HPDE6-E6E7 (cell line): ENCODE data around the gene LDHD.
A peak's percentile ranks its signal among the peaks of the same experiment; 100 is the strongest.
"Not testable (repeated sequence)": the region's sequence is repeated elsewhere in the genome, so short reads cannot be mapped to it uniquely, and the experiment has no call there.

Experiments
- DNase-seq: peaks from one replicate; pipeline ENCODE4 v3.0.0; 2011; ENCODE audit warnings: missing footprints; ENCODE audit errors: extremely low spot score

LDHD gene

GRCh38 chr16:75116081-75116910, at the start of gene LDHD:
Gene LDHD (minus strand): TSS chr16:75116780. CDS start chr16:75116720, 60 bp downstream.
- no peak for DNase-seq

DNA sequence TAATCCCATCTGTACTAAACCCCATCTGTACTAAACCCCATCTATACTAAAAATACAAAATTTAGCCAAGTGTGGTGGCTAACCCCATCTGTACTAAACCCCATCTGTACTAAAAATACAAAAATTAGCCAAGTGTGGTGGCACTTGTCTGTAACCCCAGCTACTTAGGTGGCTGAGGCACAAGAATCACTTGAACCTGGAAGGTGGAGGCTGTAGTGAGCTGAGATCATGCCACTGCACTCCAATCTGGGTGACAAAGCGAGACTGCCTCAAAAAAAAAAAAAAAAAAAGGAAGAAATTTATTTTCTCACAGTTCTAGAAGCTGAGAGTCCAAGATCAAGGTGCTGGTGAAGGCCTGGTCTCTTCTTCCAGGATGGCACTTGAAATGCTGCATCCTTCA, 43.8 kb upstream of the LDHD start:
- DNase-seq, result no peak

DNA sequence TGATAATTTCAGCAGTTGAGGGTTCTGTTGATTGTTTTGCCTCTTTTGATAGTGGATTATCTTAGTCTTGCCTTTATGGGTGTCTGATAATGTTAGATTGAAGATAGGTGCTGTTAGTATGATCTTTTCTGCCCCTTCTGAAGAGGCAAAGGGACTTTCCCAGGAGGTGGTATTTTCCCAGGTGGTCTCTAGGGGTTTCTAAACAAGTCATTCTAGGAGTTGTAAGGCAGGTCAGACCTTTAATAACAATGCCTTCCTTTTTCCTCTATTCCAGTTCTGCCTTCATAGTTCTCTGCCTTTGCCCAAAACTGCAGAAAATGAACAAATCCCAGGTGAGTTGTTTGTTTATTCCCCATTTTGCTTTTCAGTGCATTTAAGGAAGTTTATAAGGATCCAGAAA, 36.1 kb upstream of the LDHD start:
- DNase-seq, result no peak

DNA sequence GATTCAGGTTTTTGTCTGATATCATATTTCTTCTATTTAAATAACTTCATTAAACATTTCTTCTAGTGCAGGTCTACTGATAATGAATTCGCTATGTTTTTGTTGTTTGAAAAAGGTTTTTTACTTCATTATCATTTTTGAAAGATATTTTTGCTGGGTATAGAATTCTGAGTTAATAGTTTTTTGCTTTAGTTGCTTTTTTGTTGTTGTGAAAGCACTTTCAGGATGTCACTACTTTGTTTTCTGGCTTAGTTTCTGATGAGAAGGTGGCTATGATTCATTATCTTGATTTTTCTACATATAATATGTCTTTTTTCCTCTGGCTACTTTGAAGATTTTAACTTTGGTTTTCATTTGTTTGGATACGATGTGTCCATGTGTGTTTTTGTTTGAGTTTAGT, 35.2 kb upstream of the LDHD start:
- DNase-seq, result no peak

DNA sequence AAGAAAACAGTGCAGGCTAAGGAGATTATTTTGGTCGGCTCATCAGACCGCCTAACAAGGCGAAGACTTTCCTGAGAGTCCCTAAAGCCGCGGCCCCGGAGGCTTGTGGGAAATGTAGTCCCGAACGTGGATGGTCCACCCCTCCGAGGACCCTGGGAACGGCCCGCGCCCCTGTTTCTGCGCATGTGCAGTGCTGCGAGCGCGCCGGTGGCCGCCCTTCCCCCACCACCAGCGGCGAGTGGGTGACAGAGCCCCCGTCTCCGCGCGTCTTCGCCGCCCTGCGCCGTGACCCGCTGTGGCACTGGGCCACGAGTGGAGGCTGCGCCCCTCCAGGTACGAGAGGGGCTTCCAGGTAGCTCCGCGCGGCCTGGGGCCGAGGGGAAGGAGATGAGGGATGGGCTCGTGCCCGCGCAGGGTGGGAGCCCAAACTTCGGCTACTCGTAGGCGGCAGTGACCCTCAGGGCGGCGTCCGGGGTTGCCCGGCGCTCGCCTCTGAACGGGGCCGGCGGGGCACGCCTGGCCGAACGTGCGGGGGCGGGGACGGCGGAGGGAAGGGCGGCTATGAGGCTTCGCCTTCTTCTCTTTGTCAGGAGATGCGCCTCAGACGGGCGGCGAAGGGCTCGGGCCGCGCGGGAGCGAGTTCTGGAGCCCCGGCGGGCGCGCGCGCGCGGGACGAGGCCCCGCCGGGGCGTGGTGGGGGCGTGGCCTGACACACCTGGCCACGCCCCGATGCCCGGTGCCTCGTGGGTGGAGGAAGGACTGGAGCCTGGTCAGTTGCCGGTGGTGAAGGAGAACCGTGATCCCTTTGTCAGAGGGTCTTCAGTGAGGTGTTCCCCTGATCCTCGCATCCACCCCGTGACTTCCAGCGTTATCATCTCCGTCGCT, 32.0 kb upstream of the LDHD start, which contains the start of gene ZFP1:
ZFP1 (plus strand) TSS at position 214 of the 885 bp plus-strand sequence. CDS start 4,428 bp downstream, outside the sequence.
- peak; percentile 97 for DNase-seq

DNA sequence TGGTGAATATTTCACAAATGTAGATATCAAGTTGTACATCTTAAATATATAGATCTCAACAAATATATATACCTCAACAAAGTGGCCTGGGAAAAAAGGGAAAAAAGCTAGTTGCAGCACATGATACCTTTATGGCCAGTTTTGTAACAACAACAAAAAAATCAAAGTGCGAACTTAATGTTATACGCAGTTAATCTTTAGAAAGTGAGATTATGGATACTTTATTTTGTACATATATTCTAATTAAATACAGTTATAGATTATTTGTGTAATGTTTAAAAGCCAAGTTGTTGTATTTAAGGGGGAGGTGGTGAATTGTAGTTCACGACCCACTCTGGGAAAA, 31.4 kb upstream of the LDHD start:
- no peak for DNase-seq

- DNase-seq, result no peak
Measured at GRCh38 chr16:75143941-75144340, 27.4 kb upstream of the LDHD start.

- DNase-seq, result no peak
Measured at GRCh38 chr16:75139498-75139897, 22.9 kb upstream of the LDHD start.

- no peak for DNase-seq
Measured at GRCh38 chr16:75138636-75139035, 22.1 kb upstream of the LDHD start.

DNA sequence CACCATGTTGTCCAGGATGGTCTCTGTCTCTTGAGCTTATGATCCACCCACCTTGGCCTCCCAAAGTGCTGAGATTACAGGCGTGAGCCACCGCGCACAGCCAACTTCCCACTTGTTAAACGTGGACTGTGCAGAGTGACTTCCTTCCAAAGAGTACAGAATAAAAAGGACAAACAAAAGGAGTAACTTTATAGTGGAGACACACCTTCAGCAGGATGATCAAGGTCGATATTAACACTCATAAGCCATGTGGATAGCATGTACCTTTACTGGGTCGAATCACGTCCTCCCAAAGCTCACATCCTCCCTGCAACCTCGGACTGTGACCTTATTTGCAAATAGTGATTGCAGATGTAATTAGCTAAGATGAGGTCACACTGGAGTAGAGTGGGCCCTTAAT, 21.7 kb upstream of the LDHD start:
- no peak for DNase-seq

- DNase-seq, result no peak
Measured at GRCh38 chr16:75131081-75131480, 14.5 kb upstream of the LDHD start.

DNA sequence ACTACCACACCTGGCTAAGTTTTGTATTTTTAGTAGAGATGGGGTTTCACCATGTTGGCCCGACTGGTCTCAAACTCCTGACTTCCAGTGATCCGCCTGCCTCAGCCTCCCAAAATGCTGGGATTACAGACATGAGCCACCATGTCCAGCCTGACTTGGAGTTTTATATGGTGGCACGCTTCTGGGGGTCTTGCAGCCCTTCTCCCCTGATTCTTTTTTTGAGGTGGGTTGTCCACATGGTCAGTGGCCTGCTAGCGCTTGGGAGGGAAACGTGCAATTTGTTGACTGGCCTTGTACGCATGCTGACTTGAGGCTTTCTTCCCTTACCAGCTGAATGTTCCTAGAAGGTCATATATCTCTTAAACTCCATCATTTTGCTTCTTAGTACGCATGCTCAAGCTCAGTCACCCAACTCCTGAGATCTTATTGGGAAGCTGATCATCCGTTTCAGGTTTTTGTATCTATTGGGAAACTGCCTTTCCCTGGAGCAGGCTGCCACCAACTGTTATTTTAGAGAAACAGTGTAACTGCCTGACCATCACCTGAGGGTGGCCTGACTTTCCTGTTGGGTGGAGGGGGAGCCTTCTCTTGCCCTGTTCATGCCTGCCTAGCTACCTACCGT, 13.7 kb upstream of the LDHD start:
- DNase-seq, result no peak

- not testable (repeated sequence) for DNase-seq
Measured at GRCh38 chr16:75129421-75130149, 13.0 kb upstream of the LDHD start.

GRCh38 chr16:75127713-75128415, 11.3 kb upstream of the LDHD start:
- no peak for DNase-seq

DNA sequence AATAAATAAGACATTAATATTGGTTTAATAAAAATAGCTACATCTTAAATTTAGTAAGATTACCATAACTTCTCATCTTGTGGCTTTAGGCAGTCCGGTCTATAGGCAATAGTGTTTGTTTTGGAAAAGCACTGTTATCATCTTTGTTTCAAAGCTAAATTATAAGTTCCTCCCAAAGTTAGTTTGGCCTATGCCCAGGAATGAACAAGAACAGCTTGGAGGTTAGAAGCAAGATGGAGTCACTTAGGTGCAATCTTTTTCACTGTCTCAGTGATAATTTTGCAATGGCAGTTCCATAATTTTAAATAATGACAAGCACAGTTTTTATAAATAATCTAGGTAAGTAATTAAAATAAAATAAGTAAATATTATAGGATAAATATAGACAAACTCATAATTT, 6.0 kb upstream of the LDHD start:
- DNase-seq, result no peak

DNA sequence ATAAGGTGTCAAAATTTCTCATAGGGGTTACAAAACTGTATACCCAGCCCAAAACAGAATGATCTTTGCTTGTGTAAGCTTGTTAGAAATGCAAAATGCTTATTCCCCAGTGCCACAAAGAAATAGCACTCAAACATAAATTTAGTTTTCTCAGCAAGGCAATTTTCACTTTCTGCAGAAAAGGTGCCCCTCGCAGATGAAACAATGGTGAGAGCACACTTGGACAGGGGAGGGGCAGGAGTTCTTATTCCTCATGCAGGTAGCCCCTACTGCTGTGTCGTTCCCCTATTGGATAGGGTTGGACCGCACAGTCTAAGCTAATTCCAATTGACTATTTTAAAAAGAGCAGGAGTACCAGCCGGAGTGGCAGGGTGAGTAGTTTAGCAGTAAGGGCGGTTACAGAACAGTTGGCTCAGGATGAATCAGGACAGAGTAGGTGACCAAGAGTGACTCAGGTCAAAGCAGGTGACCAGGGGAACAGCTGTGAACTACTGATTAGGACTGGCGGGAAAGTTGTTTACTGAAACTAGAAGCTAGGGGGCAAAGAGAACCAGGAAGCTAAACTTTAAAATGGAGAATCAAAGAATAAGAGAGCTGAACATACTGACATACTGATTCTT, 5.5 kb upstream of the LDHD start:
- no peak for DNase-seq

- no peak for DNase-seq
Measured at GRCh38 chr16:75120253-75120652, 3.7 kb upstream of the LDHD start.

- no peak for DNase-seq
Measured at GRCh38 chr16:75118943-75119539, 2.5 kb upstream of the LDHD start.

GRCh38 chr16:75116911-75117245, 298 bp upstream of the LDHD start:
- no peak for DNase-seq
